HG02981 (cell line): Measurements from ENCODE around the gene TOMM20.
A peak's percentile ranks its signal among the peaks of the same experiment; 100 is the strongest.

Source experiments
- ATAC-seq: cut with Tn5 transposase; IDR thresholded peaks from one replicate; pipeline ENCODE4 v1.9.1; 2021; ENCODE audit warnings: mild to moderate bottlenecking, moderate library complexity; ENCODE audit not compliant: unreplicated experiment

Gene TOMM20

DNA sequence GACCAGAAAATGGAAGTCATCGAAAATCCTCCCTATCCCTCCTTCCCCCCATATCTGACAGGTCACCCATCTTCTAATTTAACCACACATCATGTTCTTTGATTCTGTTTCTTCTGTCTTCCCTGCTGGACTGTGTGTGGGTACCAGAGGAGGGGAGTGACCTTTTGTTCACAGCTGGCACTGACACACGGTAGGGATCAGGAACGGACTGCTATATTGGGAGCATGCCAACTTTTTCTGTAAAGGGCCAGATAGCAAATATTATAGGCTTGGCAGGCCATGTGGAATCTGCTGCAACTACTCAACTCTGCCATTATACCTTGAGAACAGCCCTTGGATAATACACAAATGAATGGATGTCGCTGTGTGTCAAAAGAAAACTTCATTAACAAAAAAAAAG lies 7.5 kb upstream of the TOMM20 start:
- ATAC-seq: no peak

DNA sequence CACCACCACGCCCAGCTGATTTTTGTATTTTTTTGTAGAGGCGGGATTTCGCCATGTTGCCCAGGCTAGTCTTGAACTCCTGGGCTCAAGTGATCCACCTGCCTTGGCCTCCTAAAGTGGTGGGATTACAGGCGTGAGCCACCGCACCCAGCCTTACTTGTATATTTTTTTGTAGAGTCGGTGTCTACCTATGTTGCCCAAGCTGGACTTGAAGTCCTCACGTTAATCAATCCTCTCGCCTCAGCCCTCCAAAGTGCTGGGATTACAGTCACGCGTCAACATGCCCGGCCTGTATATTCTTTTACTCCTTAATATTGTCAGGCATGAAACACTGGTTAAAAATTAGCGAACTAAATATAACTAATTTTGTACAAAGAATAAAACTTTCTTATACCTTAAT lies 5.5 kb upstream of the TOMM20 start:
- no peak for ATAC-seq

DNA sequence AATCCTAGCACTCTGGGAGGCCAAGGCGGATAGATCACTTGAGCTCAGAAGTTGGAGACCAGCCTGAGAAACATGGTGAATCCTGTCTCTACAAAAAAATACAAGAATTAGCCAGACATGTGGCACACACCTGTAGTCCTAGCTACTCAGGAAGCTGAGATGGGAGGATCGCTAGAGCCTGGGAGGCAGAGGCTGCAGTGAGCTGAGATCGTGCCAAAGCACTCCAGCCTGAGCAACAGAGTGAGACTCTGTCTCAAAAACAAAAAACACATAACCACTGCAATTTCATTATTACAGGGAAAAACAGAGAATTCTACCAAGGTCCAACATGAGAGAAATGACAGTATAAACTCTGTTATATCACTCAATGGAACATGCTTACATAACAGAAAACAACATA lies 4.4 kb upstream of the TOMM20 start:
- no peak for ATAC-seq

DNA sequence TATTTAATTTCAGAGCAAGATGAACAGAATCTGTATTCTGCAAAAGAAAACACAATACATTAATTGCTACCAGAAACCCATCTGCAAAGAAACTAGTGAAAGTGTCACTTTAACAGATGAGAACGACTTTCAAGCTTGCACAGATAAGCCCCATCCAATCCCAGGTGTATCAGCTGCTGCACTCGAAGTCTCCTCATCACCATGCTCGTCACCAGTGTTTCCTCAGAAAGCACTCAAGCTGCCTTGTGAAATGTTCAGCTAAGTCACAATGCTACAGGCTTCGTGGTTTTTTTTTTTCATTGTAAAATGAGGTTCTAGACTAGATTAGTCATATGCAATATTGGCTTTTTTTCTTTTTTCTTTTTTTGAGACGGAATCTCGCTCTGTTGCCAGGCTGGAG lies 3.3 kb upstream of the TOMM20 start:
- ATAC-seq: no peak

DNA sequence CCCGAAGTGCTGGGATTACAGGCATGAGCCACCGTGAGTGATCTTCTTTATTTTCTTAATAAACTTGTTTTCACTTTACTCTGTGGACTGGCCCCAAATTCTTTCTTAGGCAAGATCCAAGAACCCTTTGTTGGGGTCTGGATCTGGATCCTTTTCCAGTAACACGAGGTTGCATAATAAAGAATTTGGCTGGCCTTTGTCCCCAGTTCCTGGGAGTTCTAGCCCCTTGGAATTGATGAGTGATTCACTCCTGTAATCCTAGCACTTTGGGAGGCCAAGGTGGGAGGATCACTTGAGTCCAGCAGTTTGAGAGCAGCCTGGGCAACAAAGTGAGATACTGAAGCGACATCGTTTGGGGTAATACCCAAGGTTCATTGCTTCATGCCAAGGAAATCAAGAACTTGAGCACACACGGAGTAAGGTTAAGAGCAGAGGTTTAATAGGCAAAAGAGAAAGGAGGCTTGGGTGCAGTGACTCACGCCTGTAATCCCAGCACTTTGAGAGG lies 2.2 kb upstream of the TOMM20 start:
- no peak for ATAC-seq

DNA sequence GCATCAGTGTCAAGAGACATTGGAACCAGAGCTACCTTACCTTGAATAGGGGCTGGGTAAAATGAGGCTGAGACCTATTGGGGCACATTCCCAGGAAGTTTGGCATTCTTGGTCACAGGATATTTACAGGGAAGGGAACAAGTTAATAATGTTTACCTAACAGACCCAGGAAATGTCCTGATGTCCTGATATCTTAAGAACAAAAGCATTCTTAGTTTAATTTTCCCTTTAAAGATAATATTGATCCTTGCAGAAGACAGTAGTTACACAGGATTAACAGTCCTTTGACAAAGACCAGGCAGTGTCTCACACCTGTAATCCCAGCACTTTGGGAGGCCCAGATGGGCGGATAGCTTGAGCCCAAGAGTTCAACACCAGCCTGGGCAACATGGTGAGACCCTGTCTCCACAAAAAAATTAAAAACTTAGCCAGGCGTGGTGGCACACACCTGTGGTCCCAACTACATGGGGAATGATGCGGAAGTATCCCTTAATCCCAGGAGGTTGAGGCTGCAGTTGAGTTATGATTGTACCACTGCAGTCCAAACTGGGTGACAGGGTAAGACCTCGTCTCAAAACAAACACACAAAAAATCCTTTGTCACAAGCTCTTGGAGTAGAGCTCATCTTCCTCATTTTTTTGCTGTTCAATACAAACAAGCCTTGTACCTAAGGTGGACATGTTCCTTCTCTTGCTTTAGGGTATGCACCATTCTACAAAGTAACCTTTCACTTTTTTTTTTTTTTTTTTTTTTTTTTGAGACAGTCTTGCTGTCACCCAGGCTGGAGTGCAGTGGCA lies 1.3 kb upstream of the TOMM20 start:
- no peak for ATAC-seq

DNA sequence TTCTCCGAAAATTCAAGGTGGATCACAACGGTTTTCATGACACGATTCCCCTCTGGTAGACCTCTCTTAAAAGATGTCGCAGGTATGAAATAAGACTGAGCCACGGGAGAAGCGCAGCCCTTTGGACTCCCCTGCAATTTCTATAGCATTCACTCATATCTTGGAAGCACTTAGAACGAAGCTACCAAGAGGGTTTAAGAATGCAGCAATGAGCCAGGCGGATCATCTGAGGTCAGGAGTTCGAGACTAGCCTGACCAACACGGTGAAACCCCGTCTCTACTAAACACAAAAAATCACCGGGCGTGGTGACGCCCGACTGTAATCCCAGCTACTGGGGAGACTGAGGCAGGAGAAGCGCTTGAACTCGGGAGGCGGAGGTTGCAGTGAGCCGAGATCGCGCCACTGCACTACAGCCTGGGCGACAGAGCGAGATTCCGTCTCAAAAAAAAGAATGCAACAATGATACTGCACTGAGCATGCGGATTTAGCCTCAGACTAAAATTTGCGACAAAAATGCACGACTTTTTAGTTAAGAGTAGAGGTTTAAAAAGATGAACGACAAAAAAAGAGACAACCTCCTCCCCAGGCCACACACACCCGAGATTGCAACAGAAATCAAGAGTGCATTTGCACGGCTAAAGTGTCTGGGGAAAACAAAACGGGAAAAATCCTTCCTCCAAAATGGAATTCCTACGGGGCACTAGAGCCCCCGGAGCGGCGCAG lies 743 bp downstream of the TOMM20 start:
- no peak for ATAC-seq

DNA sequence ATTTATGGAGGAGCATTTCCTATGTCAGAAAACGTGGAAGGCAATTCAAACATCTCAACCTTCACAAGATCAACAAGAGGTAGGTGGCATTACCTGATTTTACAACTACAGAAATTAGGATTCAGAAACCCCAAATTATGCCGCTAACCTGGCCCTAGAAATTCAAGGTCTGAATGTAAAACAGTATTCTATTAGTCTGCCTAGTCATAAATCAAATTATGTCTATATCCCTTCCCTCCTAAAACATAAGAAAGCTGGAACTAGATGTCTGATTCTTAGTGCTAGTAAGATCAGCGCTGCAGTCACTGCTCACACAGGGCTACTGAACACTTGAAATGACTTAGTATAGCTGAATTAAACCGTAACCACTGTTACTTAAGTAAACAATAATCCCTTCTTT lies 1.4 kb downstream of the TOMM20 start:
- no peak for ATAC-seq

DNA sequence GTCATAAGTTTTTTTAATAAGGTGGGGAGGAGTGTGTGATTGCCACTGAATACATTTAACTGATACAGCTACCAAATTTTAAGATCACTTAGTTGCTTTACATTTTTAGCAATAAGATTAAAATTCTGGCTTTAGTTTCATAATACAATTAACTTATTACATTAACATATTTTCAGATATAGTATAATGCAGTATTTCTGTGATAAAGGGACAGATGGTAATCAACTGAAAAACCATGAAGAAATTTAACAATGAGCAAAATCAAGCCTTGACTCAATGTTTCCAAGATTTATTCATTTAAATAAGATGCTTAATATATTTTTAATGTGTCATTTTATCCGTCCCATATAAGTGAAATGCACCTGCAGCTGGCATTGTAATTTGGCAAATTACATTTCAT lies 4.0 kb downstream of the TOMM20 start:
- ATAC-seq: no peak

DNA sequence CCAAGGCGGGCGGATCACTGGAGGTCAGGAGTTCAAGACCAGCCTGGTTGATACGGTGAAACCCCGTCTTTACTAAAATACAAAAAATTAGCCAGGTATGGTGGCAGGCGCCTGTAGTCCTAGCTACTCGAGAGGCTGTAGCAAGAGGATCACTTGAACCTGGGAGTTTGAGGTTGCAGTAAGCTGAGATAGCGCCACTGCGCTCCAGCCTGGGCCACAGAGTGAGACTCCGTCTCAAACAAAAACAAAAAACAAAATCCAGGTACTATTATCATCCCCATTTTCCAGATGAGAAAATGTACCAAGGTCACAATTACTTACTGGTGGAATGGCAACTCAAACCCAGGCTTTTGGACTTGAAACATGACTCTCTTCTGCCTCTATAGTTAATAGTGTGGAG lies 4.5 kb downstream of the TOMM20 start:
- ATAC-seq: no peak

DNA sequence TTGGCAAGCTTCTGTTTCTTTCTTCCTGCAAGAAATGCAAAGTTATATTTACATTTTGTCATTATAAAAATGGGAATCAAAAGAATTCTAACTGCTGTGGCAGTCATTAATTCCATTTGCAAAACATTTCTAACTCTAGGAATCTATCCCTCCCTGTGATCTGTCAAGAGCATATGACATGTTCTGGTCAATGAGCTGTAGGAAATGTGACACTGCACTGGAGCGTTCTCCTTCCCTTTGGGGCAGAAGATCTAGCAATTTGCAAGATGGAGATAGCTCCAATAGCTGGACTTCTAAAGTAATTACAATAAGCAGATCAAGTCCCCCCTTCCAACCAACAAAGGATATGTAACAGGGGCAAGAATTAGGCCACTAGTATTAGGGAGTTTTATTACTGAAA lies 6.3 kb downstream of the TOMM20 start:
- ATAC-seq: no peak

DNA sequence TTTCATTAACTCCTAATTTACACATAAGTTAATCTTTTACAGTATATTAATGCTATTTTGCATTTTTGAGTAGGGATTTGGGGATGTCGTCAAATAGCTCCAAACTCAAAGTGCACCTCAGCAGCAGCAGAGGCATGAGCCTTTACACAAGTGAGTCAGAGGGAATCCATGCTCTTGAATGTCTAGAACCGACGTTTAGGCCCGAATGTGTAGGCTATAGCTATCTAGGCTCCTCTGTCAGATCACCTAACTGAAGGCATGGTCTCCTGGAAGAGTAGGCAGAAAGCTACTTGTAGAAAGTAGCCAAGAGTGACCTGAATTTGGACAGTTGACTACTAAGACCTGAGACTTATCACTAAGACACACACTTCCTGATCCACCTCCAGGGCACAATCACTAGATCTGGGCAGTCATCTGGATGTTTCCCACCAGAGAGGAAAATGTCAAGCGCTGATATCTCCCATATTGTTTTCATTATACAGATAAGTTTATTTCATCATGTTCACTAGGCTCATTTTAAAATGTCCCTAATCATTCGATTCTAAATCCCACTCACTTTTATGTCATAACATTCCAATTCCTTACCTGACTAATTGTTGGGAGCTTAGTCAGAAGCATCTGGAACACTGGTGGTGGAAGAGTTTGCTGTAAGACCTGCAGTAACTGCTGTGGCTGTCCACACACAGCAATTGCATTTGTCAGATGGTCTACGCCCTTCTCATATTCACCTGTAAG lies 15.3 kb downstream of the TOMM20 start:
- no peak for ATAC-seq

DNA sequence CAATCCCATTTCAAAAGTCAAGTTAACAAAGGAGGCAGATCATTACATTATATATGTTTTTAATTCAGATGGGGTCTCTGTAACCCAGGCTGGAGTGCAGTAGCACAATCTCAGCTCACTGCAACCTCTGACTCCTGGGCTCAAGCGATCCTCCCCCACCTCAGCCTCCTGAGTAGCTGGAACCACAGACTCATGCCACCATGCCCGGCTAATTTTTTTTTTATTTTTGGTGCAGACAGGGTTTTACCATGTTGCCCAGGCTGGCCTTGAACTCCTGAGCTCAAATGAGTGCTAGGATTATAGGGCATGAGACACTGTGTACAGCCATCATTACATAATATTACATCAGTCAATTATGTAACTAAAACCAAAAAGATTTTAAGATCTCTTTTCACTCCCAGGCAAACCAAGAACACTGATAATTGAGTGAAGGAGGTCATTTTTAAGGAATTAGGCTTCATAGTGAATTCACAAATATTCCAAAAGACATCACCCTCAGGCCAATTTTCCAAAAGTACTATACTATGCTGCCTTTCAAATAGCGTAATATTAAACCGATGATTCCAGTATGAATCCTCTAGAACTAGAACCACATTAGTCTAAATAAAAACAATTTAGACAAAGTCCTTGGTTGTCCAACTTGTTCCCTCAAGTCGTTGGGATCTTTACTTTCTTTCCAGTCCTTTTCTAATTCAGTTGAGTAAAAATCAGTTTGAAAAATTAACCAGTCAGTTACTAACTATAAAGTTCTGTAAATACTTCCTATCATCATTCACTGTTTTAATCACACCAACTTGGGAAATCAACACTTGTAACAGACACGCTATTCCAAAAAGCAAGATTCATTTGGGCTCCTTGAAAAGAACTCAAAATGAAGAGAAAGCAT lies 16.1 kb downstream of the TOMM20 start:
- no peak for ATAC-seq

DNA sequence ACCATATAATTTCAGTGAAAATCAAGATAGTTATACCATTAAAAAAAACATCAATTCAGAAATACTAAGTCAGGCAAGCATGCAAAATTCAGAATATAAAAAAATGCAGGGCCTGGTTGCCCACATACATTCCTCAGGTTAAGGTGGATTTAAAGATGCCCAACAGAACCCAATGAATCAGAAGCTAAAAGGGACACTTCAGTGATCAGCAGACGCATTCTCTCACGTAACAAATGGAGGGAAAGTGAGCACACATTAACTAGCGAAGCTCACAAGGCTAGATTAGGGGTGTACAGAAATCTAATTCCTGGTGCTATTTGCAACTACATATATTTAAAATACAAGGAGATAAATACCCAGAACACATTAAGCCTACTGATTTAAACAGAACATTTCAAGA lies 17.5 kb downstream of the TOMM20 start:
- no peak for ATAC-seq

DNA sequence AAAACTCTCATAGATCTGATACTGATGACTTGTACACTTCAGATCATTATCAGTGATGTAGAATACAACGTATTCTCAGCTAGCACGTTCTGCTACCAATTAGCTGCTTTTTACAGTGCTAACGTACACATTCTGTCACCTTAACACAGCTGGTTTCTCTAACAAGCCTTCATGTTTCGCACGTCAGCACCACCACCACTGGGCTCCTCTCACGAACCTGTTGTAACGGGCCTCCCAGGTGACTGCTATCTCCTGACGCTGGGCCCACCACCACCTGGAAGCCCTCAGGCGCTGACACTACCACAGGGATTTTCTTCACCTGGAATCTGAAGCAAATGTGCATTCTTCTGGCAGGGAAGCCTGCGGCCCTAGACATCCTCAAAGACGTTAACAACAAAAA lies 19.8 kb downstream of the TOMM20 start:
- ATAC-seq: no peak

DNA sequence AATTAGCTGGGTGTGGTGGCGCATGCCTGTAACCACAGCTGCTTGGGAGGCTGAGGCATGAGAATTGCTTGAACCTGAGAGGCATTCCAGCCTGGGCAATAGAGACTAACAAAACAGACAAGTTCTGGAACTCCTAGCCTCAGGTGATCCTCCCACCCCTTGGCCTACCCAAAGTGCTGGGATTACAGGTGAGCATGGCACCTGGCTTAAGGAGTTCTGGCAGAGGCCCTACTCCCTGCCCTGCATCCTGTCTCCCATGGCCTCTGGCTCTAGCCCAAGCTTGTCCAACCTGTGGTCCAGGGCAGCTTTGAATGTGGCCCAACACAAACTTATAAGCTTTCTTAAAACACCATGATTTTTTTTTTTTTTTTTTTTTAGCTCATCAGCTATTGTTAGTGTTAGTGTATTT lies 20.4 kb downstream of the TOMM20 start:
- no peak for ATAC-seq

DNA sequence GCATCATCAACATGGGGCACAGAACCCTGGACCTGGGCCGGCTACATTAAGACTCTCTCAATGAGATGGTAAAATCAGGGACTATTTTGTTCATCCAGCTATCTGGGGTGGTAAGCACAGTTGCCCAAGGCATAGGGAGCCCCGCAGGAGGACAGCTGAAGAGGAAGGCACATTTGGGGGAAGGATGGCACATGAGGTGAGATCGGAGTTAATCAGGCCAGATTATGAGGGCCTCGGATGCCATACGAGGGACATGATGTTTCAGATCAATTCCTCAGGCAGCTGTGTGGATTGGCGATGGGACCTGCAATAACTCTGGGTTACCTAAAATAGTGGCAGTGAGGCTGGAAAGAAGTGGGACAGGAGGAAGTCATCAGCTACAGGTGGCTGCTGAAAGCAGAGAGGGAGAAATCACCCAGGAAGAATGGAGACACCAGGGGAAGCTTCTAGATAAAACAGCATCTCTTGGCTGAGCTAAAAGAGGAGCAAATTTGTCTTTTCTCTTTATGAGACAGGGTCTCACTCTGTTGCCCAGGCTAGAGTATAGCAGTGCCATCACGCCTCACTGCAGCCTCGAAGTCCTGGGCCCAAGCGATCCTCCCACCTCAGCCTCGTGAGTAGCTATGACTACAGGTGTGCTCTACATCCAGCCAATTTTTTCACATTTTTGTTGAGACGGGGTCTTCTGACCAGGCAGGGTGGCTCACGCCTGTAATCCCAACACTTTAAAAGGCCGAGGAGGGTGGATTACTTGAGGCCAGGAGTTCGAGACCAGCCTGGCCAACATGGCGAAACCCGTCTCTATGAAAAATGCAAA lies 21.1 kb downstream of the TOMM20 start:
- ATAC-seq: no peak

DNA sequence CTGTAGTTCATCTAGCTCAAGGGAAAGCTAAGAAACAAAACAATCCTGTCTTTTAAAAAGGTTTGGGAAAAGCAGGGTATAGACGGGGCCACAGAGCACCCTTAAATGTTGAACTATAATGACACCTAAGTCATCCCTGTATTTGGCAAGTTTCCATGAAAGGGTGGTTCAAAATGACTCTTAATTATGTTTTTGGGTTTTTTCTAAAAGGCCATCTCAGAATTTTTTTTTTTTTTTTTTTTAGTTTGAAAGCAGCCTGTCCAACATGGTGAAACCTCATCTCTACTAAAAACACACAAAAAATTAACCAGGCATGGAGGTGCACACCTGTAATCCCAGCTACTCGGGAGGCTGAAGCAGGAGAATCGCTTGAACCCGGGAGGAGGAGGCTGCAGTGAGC lies 22.2 kb downstream of the TOMM20 start:
- no peak for ATAC-seq

DNA sequence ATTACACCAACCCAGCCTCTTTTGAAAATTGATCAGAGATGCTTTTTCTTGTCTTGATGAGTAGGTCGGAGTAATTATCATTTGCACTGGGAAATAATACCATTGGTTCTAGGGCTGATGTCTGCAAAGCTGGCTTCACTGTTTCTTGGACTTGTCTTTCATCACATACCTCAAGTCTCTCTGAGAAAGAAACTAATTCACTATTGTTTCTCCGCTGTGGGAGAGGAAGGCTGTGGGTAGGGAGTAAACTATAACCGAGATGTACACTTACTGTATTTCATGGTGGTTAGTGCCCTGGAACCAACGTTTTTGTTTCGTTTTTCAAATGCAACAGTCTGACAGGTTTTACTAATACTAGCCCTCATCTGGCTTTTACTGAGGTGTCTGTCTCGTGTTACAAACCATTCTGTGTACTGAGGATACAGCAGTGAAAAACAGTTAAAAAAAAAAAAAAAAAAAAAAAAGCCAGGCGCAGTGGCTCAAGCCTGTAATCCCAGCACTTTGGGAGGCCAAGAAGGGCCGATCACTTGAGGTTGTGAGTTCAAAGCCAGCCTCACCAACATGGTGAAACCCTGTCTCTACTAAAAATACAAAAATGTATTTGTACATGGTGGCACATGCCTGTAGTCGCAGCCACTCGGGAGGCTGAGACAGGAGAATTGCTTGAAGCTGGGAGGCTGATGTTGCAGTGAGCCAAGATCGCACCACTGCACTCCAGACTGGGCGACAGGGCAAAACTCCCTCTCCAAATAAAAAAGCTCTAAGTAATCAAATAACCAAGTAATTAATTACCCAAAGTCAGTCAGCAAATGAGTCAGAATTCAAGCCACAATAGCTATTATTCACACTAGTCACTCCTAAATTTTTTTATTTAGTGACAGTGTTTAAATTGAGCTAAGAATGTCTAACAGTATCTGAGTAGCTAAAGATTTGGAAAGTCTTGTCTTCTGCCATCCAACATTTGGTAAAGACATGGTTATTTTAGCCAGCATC lies 23.3 kb downstream of the TOMM20 start:
- ATAC-seq: peak; percentile 82
